Measurements from ENCODE around the gene DNM3.

Gene DNM3

DNA sequence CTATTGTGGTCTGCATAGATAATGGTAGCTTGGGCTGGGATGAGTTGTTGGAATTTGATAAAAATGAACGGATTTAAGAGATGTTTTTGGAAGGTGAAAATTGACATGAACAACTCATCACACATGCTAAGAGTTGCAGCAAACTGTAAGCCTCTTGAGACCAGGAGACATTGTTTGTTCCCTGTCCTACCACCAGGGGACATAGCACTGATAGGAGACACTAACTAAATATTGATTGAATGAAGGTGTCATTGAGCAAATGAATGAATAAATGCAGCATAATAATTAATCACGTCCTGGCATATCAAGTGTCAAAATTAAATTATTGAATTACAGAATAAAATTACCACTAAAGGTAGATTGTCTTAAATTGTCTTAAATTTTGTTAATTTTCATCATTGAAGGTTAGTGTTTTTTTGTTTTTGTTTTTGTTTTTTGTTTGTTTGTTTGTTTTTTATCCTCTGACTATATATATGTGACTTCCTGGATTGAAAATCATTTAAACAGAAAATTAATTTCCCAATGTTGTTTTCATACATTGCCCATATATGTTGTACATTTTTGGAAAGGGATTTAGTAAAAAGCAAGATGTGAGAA lies 293.9 kb downstream of the DNM3 start:
- Histone ChIP-seq H3K4me1 (ENCODE audit: insufficient read depth, poor library complexity, severe bottlenecking) (peaks cover 6% of the 10 kb centered on the region), H3K27ac (ENCODE audit: poor library complexity, severe bottlenecking) (no peak overlapping the region), H3K4me3 (ENCODE audit: severe bottlenecking) (no peak overlapping the region), H3K27me3 (ENCODE audit: insufficient read depth, poor library complexity, severe bottlenecking) (no peaks in the 10 kb centered on the region), H3K36me3 (ENCODE audit: low read depth) (no peaks in the 10 kb centered on the region), H3K9me3 (ENCODE audit: severe bottlenecking) (no peaks in the 10 kb centered on the region)
- peak; percentile 53 for TF ChIP-seq CTCF (IDR thresholded peaks at IDR 0.05; ENCODE audit: poor library complexity, severe bottlenecking)
- DNase-seq (ENCODE audit: low spot score) (no peak), ATAC-seq (ENCODE audit: low read depth) (no peak)

- ATAC-seq (ENCODE audit: low read depth) = 0 out of 3 replicates have a peak, but pooled peaks have one; percentile 31
- no peaks in the 10 kb centered on the region for H3K27me3 ChIP-seq (ENCODE audit: insufficient read depth, poor library complexity, severe bottlenecking)
- H3K36me3 ChIP-seq (ENCODE audit: low read depth) = no peaks in the 10 kb centered on the region
- H3K9me3 ChIP-seq (ENCODE audit: severe bottlenecking) = no peaks in the 10 kb centered on the region
- peaks cover 6% of the 10 kb centered on the region for H3K4me1 ChIP-seq (ENCODE audit: insufficient read depth, poor library complexity, severe bottlenecking)
- H3K27ac ChIP-seq (ENCODE audit: poor library complexity, severe bottlenecking) = no peak overlapping the region
- no peak for DNase-seq (ENCODE audit: low spot score)
- no peak overlapping the region for H3K4me3 ChIP-seq (ENCODE audit: severe bottlenecking)
- TF ChIP-seq CTCF (IDR thresholded peaks at IDR 0.05; ENCODE audit: poor library complexity, severe bottlenecking) = no peak
Observed at GRCh38 chr1:172135978-172136610, 294.8 kb downstream of the DNM3 start.

DNA sequence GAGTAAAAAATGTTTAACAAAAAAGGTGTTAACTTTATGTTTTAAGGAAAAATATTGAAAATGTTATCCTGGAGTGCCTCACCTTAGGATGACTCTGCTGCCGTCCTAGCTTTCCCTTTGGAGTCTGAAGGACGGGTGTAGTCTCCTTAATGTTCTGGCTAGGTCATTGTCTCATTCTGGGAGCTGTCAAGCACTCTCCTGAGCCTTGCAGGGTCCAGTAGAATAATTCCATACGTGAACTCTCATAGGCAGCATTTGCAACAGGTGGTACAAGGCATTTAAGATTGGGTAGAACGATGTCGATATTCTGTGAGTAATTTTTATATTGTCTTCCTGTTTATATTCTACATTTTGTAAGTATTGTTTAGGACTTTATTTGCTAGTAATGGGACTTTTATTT lies 295.6 kb downstream of the DNM3 start:
- Histone ChIP-seq H3K9me3 (ENCODE audit: severe bottlenecking) (no peaks in the 10 kb centered on the region), H3K4me1 (ENCODE audit: insufficient read depth, poor library complexity, severe bottlenecking) (peaks cover 6% of the 10 kb centered on the region), H3K27me3 (ENCODE audit: insufficient read depth, poor library complexity, severe bottlenecking) (no peaks in the 10 kb centered on the region), H3K27ac (ENCODE audit: poor library complexity, severe bottlenecking) (no peak overlapping the region), H3K36me3 (ENCODE audit: low read depth) (no peaks in the 10 kb centered on the region), H3K4me3 (ENCODE audit: severe bottlenecking) (no peak overlapping the region)
- ATAC-seq (ENCODE audit: low read depth) (no peak), DNase-seq (ENCODE audit: low spot score) (no peak)
- TF ChIP-seq CTCF (IDR thresholded peaks at IDR 0.05; ENCODE audit: poor library complexity, severe bottlenecking) = no peak

DNA sequence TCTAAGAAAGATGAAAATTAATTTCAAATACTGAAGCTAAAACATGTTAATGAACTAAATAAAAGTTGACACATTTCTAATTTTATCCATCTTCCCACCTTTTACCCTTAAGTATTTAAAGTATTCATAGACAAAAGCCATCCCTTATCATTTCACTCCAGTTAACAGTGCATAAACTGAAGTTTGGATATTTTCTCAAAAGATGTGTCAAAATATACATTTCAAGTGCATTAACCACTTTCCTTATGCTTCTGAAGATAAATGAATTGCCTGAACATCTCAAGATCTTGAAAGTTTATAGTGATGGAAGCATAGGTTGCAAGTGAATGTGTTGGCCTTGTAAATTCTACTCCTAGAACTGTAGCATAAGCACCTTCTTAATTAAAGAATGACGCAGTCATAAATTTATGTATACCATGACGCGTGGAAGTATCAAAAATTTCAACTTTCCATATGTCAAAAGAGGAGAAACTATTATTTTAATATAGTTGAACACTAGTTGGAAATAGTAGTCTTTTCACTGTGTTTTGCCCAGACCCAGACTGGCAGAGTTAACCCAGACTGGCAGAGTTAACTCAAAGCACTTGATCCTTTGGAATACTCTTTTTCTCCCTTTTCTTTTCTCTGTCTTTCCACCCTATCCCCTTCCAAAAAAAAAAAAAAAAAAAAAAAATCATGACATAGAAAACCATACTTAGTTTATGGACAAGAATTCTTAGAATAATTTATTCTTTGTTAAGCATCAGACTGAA lies 296.6 kb downstream of the DNM3 start:
- no peak overlapping the region for H3K4me3 ChIP-seq (ENCODE audit: severe bottlenecking)
- no peaks in the 10 kb centered on the region for H3K36me3 ChIP-seq (ENCODE audit: low read depth)
- TF ChIP-seq CTCF (IDR thresholded peaks at IDR 0.05; ENCODE audit: poor library complexity, severe bottlenecking) = no peak
- peaks cover 7% of the 10 kb centered on the region for H3K4me1 ChIP-seq (ENCODE audit: insufficient read depth, poor library complexity, severe bottlenecking)
- no peak for ATAC-seq (ENCODE audit: low read depth)
- no peak overlapping the region for H3K27ac ChIP-seq (ENCODE audit: poor library complexity, severe bottlenecking)
- no peaks in the 10 kb centered on the region for H3K9me3 ChIP-seq (ENCODE audit: severe bottlenecking)
- no peak for DNase-seq (ENCODE audit: low spot score)
- no peaks in the 10 kb centered on the region for H3K27me3 ChIP-seq (ENCODE audit: insufficient read depth, poor library complexity, severe bottlenecking)
